ENCODE measurements around the gene HYAL3. TPM values are rescaled to one million over a fixed set of nuclear protein-coding genes. Genes with fewer than 3 reads are reported as not detected.
A peak's percentile ranks its signal among the peaks of the same experiment; 100 is the strongest.

The HYAL3 gene
- total RNA-seq, 1 experiment from 2014 or later, result 20.8 TPM

GRCh38 chr3:50293079-50293801 is 6.0 kb downstream of the HYAL3 start:
- TF ChIP-seq EZH2phosphoT487 (IDR thresholded peaks at IDR 0.05; ENCODE audit: borderline replicate concordance, low read length) (no peak), EZH2 (IDR thresholded peaks at IDR 0.05; ENCODE audit: low read length, unreplicated experiment) (no peak), CTCF (conservative IDR thresholded peaks at IDR 0.05; ENCODE audit: low read depth, low read length) (no peak)
- H3K4me3 ChIP-seq (ENCODE audit: low read length), result peak overlapping the region; percentile 97; the same call in 1 of the 2 replicates
- ChIA-PET CTCF (no interaction called here), POLR2A (ENCODE audit: unreplicated experiment) (no interaction called here)
- peak overlapping the region; percentile 81 for H3K4me2 ChIP-seq (ENCODE audit: low read length)
- H3K9me2 ChIP-seq (replicated peaks; ENCODE audit: low read length), result no peaks in the 10 kb centered on the region
- no peaks in the 10 kb centered on the region for H4K20me1 ChIP-seq (ENCODE audit: low read length)
- BruUV-seq (replicated peaks), result no TSS peak
- peaks cover 24% of the 10 kb centered on the region for H3K36me3 ChIP-seq (ENCODE audit: low read depth, low read length)
- no peaks in the 10 kb centered on the region for H3K9me3 ChIP-seq (ENCODE audit: low read length)
- intact Hi-C loops (cut with micrococcal nuclease), result no loop called here
- no peak overlapping the region for H3K27ac ChIP-seq (ENCODE audit: low read length)
- H3K27me3 ChIP-seq (ENCODE audit: low read length), result no peaks in the 10 kb centered on the region
- peak overlapping the region; percentile 47 for H3K9ac ChIP-seq (ENCODE audit: low read length)
- peaks cover 8% of the 10 kb centered on the region for H3K4me1 ChIP-seq (ENCODE audit: insufficient read depth, low read length)
- peaks cover 4% of the 10 kb centered on the region for H3F3A ChIP-seq (ENCODE audit: low read length, unreplicated experiment)
- no peak for ATAC-seq
- DNase-seq, result no peak
- H2AFZ ChIP-seq (ENCODE audit: low read length), result peak overlapping the region; percentile 85
- H3K79me2 ChIP-seq (ENCODE audit: low read length), result peaks cover 36% of the 10 kb centered on the region

GRCh38 chr3:50292159-50293078 is 6.8 kb downstream of the HYAL3 start, which contains the start of gene IFRD2:
Gene IFRD2, minus strand, starts transcription at chr3:50292429. Its CDS starts 155 bp downstream, at chr3:50292274.
- BruUV-seq (replicated peaks), result TSS peak; percentile 98
- H3K27me3 ChIP-seq (ENCODE audit: low read length), result no peaks in the 10 kb centered on the region
- H3K79me2 ChIP-seq (ENCODE audit: low read length), result peaks cover 32% of the 10 kb centered on the region
- H3K9ac ChIP-seq (ENCODE audit: low read length), result peak within 1 kb of the TSS; percentile 97
- H3K4me1 ChIP-seq (ENCODE audit: insufficient read depth, low read length), result peaks cover 6% of the 10 kb centered on the region
- peak within 1 kb of the TSS; percentile 100 for H3K4me2 ChIP-seq (ENCODE audit: low read length)
- H3K27ac ChIP-seq (ENCODE audit: low read length), result peak within 1 kb of the TSS; percentile 81
- no peaks in the 10 kb centered on the region for H4K20me1 ChIP-seq (ENCODE audit: low read length)
- intact Hi-C loops (cut with micrococcal nuclease), result no loop called here
- ChIA-PET POLR2A (ENCODE audit: unreplicated experiment) (interaction anchor here (1.4 to 1.5 kb wide), 2 partner anchors 24 to 45 kb away, joined by 4 to 5 read pairs; no protein-coding TSS in a partner anchor), CTCF (interaction anchor here (0.7 to 0.9 kb wide), 2 partner anchors 32 to 36 kb away, joined by 3 to 5 read pairs; no protein-coding TSS in a partner anchor)
- H3K9me2 ChIP-seq (replicated peaks; ENCODE audit: low read length), result no peaks in the 10 kb centered on the region
- H3K4me3 ChIP-seq (ENCODE audit: low read length), result peak within 1 kb of the TSS; percentile 97
- H3F3A ChIP-seq (ENCODE audit: low read length, unreplicated experiment), result peaks cover 4% of the 10 kb centered on the region
- H2AFZ ChIP-seq (ENCODE audit: low read length), result peak within 1 kb of the TSS; percentile 85
- no peaks in the 10 kb centered on the region for H3K9me3 ChIP-seq (ENCODE audit: low read length)
- H3K36me3 ChIP-seq (ENCODE audit: low read depth, low read length), result peaks cover 32% of the 10 kb centered on the region
- ATAC-seq, result peak; percentile 98
- DNase-seq, result peak; percentile 98
- TF ChIP-seq CTCF (conservative IDR thresholded peaks at IDR 0.05; ENCODE audit: low read depth, low read length) (no peak), EZH2 (IDR thresholded peaks at IDR 0.05; ENCODE audit: low read length, unreplicated experiment) (no peak), EZH2phosphoT487 (IDR thresholded peaks at IDR 0.05; ENCODE audit: borderline replicate concordance, low read length) (no peak)
